ENCODE data around the gene AGBL2.
A peak's percentile ranks its signal among the peaks of the same experiment; 100 is the strongest.
"Not testable (repeated sequence)": the region's sequence is repeated elsewhere in the genome, so short reads cannot be mapped to it uniquely, and the experiment has no call there.

AGBL2 gene

GRCh38 chr11:47686704-47687103 lies 28.5 kb downstream of the AGBL2 start:
- DNase-seq, result not testable (repeated sequence)

DNA sequence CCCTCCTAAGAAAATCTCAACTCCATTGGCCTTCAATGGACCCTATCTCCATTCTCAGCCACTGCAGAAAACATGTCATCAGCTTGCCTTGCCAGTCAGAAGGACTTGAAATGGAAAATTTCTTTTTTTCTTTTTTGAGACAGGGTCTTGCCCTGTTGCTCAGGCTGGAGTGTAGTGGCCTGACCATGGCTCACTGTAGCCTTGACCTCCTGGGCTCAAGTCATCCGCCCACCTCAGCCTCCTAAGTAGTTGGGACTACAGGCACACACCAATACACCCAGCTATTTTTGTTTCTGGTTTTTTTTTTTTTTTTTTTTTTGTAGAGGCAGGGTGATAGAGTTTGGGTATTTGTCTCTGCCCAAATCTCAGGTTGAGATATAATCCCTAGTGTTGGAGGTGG lies 29.0 kb downstream of the AGBL2 start:
- DNase-seq, result no peak

GRCh38 chr11:47675851-47676250 lies 39.3 kb downstream of the AGBL2 start:
- no peak for DNase-seq

DNA sequence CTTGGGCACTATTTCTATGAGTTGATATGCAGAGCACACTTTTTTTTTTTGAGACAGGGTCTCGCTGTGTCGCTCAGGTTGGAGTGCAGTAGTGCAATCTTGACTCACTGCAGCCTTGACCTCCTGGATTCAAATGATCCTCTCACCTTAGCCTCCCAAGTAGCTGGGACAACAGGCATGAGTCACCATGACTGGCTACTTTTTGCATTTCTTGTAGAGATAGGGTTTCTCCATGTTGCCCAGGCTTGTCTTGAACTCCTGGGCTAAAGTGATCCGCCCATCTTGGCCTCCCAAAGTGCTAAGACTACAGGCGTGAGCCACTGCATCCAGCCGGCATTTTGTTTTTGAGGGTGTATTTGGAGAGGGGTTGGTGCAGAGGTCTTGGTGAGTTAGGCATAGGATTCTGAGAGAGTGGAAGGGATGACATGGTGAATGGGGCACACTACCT lies 42.9 kb downstream of the AGBL2 start:
- DNase-seq, result no peak

- DNase-seq, result no peak
Measured at GRCh38 chr11:47669856-47670255, 45.3 kb downstream of the AGBL2 start.

- no peak for DNase-seq
Measured at GRCh38 chr11:47668665-47669064, 46.5 kb downstream of the AGBL2 start.

DNA sequence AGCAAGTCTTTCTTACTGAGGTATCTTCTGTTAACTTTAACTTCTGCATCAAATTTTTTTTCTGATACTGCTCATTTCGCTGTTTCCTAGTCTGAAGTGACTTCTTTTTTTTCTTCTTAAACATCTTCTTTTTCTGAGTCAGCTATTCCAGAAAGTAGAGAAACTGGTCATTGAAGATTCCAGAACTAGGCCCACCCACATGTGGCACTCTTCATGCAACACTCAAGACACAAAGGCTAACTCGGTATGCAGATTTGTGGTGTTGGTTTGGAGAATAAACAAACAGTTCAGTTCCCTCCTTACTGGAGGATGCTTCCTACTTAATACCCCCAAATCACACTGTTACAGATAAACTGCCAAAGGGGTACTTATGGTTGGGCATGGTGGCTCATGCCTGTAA lies 47.6 kb downstream of the AGBL2 start:
- no peak for DNase-seq

DNA sequence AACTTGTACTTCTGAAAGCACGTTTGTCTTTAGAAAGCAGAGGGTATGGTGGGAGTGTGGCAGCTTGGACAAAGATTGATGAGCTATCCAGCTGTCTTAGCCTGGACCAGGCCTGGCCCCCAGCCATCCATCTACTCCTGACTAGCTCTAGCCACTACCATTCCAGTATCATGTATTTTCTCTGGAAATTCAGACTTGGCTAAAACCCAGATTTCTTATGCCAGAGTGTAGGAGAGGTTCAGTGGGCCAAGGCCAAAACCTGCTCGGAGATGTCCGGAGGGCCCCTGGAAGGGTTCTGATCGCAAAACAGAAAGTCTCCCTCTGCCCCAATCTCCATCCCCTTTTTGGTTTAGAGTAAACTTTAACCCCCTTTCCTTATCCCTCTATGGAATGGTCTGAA lies 48.0 kb downstream of the AGBL2 start:
- DNase-seq, result no peak

GRCh38 chr11:47664936-47665335 lies 50.2 kb downstream of the AGBL2 start:
- not testable (repeated sequence) for DNase-seq

DNA sequence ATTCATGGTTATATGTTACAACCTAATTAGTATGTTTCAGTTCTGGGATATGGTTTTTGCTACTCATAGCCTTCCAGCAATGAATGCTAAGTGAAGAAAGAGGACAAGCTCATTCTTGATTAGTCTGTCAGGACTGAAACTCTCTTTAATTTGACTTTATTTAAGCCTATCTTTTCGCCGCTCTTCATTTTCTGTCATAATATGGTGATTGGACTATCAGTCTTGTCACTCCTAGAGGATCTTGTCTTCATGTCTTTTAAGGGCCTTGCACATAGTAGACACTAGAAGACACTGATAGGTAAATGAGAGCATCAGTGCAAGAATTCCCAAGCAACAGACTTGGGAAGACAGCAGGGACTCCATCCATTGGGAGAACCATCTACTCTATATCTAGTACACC lies 53.9 kb downstream of the AGBL2 start:
- no peak for DNase-seq

- no peak for DNase-seq
Measured at GRCh38 chr11:47659276-47659675, 55.9 kb downstream of the AGBL2 start.

GRCh38 chr11:47656260-47656885 lies 58.8 kb downstream of the AGBL2 start:
- DNase-seq, result no peak

GRCh38 chr11:47651818-47652469 lies 63.2 kb downstream of the AGBL2 start:
- no peak for DNase-seq

GRCh38 chr11:47649276-47649675 lies 65.9 kb downstream of the AGBL2 start:
- no peak for DNase-seq

- no peak for DNase-seq
Measured at GRCh38 chr11:47646019-47646418, 69.2 kb downstream of the AGBL2 start.

- DNase-seq, result no peak
Measured at GRCh38 chr11:47645500-47645899, 69.7 kb downstream of the AGBL2 start.

- peak; percentile 96 for DNase-seq
Measured at GRCh38 chr11:47642099-47642855, 72.9 kb downstream of the AGBL2 start, which contains the start of gene MTCH2. TSS of gene MTCH2 (minus strand) at chr11:47642559. CDS start at chr11:47642465, 94 bp downstream.

DNA sequence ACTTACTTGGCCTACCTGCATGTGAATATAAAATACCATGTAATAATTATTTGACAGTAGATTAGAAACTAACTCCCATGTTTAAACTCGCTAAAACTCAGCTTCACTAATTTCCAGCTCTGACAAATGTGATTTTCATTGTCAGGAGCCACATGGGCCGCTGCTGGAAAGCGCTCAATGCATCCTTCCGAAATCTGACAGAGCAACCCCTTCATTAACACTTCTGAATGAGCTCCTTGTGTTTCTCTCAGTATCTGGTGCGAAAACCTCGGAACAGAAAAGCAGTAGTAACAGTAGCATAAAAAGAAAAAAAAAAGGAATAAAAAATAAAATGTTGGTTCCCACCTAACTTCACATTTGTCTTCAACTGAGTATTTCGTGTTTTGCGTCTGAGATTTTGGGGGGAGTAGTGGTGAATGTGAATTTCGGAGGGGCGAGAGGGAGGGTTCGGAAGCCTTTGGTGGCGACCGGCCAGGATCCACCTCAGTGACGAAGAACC lies 73.5 kb downstream of the AGBL2 start:
- no peak for DNase-seq

DNA sequence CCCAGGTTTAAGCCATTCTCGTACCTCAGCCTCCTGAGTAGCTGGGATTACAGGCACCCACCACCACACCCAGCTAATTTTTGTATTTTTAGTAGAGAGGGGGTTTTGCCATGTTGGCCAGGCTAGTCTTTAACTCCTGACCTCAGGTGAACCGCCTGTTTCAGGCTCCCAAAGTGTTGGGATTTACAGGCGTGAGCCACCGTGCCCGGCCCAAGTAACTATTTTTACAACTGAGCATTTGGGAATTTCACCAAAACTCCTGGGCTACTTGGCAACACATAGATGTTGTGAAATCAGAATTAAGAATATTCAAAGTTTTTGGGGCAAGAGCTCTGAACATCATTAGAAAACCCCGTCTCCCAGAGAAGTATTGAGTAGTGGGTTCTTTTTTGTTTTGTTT lies 74.7 kb downstream of the AGBL2 start:
- DNase-seq, result not testable (repeated sequence)

GRCh38 chr11:47636331-47636730 lies 78.8 kb downstream of the AGBL2 start:
- DNase-seq, result not testable (repeated sequence)

- no peak for DNase-seq
Measured at GRCh38 chr11:47631473-47631872, 83.7 kb downstream of the AGBL2 start.

- no peak for DNase-seq
Measured at GRCh38 chr11:47628026-47628425, 87.1 kb downstream of the AGBL2 start.

- DNase-seq, result no peak
Measured at GRCh38 chr11:47626234-47626633, 88.9 kb downstream of the AGBL2 start.
